Measurements from ENCODE around the gene OTUB2.

DNA sequence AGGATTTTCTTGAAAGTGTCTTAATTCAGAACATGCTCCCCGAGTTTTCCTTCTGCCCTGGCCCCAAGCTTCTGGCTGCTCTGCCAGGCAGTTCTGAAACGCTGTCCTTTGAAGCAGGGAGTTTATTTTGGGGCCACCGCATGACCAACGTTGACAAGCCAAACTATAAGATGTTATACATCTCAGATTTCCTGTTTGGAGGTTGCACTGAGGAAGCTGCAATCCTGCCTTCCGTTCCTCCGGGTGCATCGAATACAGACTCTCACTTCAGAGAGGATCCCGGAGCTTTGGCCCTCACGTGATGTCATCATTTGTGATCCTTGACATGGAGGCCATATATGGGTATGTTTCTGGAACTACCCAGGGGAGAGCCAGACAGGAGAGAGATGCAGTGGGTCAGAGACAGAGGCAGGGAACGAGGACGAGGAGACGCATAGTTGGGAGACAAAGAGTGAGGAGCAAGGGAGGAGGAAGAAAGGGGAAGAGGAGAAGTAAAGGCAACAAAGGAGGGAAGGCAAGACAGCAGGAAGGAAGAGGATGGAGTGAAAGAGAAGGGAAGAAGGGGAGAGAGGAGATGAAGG is 49.6 kb upstream of the OTUB2 start, which contains the start of gene ASB2:
- TF ChIP-seq YY1 (IDR thresholded peaks at IDR 0.05) (no peak), TAF1 (conservative IDR thresholded peaks at IDR 0.05) (no peak), GABPA (IDR thresholded peaks at IDR 0.05 in 1 of 2, conservative IDR thresholded peaks at IDR 0.05 in 1 of 2) (no peak), EGR1 (IDR thresholded peaks at IDR 0.05; ENCODE audit: low read depth in 2 of 2) (no peak), RAD21 (IDR thresholded peaks at IDR 0.05) (no peak), HNF4G (IDR thresholded peaks at IDR 0.05) (no peak)
- TF ChIP-seq, protein P1, sequence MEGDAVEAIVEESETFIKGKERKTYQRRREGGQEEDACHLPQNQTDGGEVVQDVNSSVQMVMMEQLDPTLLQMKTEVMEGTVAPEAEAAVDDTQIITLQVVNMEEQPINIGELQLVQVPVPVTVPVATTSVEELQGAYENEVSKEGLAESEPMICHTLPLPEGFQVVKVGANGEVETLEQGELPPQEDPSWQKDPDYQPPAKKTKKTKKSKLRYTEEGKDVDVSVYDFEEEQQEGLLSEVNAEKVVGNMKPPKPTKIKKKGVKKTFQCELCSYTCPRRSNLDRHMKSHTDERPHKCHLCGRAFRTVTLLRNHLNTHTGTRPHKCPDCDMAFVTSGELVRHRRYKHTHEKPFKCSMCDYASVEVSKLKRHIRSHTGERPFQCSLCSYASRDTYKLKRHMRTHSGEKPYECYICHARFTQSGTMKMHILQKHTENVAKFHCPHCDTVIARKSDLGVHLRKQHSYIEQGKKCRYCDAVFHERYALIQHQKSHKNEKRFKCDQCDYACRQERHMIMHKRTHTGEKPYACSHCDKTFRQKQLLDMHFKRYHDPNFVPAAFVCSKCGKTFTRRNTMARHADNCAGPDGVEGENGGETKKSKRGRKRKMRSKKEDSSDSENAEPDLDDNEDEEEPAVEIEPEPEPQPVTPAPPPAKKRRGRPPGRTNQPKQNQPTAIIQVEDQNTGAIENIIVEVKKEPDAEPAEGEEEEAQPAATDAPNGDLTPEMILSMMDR (IDR thresholded peaks at IDR 0.05; ENCODE audit: low read depth, low read length, missing input control), result no peak
- TF ChIP-seq, protein P2, sequence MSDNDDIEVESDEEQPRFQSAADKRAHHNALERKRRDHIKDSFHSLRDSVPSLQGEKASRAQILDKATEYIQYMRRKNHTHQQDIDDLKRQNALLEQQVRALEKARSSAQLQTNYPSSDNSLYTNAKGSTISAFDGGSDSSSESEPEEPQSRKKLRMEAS (IDR thresholded peaks at IDR 0.05), result no peak
